ENCODE measurements around the gene USP21.

USP21 gene

GRCh38 chr1:161195171-161195570 lies 35.9 kb downstream of the USP21 start:
- no peak for DNase-seq

GRCh38 chr1:161196111-161196510 lies 36.8 kb downstream of the USP21 start:
- no peak for DNase-seq

- no peak for DNase-seq
These were observed 37.5 kb downstream of the USP21 start for GRCh38 chr1:161196521-161197451.

GRCh38 chr1:161197560-161198193 lies 38.4 kb downstream of the USP21 start:
- no peak for DNase-seq

- DNase-seq: no peak
These were observed 39.0 kb downstream of the USP21 start for GRCh38 chr1:161198194-161198896.

- DNase-seq: no peak
These were observed 39.7 kb downstream of the USP21 start, which contains the start of gene ADAMTS4 for GRCh38 chr1:161198897-161199431. Gene ADAMTS4 (minus strand): TSS chr1:161199054. CDS start chr1:161198627, 427 bp downstream.

- DNase-seq: no peak
These were observed 40.3 kb downstream of the USP21 start for GRCh38 chr1:161199506-161200139.

- no peak for DNase-seq
These were observed 41.2 kb downstream of the USP21 start for GRCh38 chr1:161200421-161200991.

GRCh38 chr1:161200992-161201835 lies 41.9 kb downstream of the USP21 start:
- no peak for DNase-seq

GRCh38 chr1:161201836-161202712 lies 42.8 kb downstream of the USP21 start, which contains the start of gene NDUFS2:
Gene NDUFS2 (plus strand): TSS chr1:161202367. CDS start chr1:161202386, 19 bp downstream.
- peak; percentile 93 to 96 for DNase-seq

GRCh38 chr1:161206411-161207140 lies 47.3 kb downstream of the USP21 start:
- DNase-seq: no peak

GRCh38 chr1:161207173-161207572 lies 47.9 kb downstream of the USP21 start:
- DNase-seq: no peak

GRCh38 chr1:161209790-161210409 lies 50.6 kb downstream of the USP21 start:
- DNase-seq: peak; percentile 72 to 81

GRCh38 chr1:161214369-161214768 lies 55.1 kb downstream of the USP21 start:
- DNase-seq: no peak

GRCh38 chr1:161215076-161215475 lies 55.8 kb downstream of the USP21 start, which contains the start of gene FCER1G:
Gene FCER1G (plus strand): TSS chr1:161215295. CDS start chr1:161215322, 27 bp downstream.
- no peak for DNase-seq
